Endothelial cell of umbilical vein (primary cell): ENCODE measurements around the gene XIAP. TPM values are rescaled to one million over a fixed set of nuclear protein-coding genes. Genes with fewer than 3 reads are reported as not detected.

Source experiments
- BruUV-seq: library from RNA; stranded (reverse); fragments of 400-500 nt; replicated peaks from 2 replicates; lab custom pipeline; 2021; lab: Mats Ljungman, UMichigan
- CTCF ChIA-PET: fragments of 300-600, 350-600 bp; sonication (Branson Sonifier 250); formaldehyde crosslinking; loops from one replicate; lab custom pipeline; 2021; ENCODE audit warnings: antibody characterized with exemption, inconsistent platforms; lab: Charles Lee
- POLR2A ChIA-PET: fragments of 300-600, 350-600 bp; sonication (Branson Sonifier 250); formaldehyde crosslinking; loops from one replicate; lab custom pipeline; 2021; ENCODE audit warnings: antibody characterized with exemption, inconsistent platforms; lab: Charles Lee
- DNase-seq: peaks from one replicate; pipeline ENCODE4 v3.0.0-alpha.2; 2011; ENCODE audit warnings: low read depth, low spot score
- FAIRE-seq: peaks from 2 replicates; lab custom pipeline; 2011; peaks lifted over from hg19 to GRCh38; lab: Jason Lieb, UNC
- H2AFZ ChIP-seq: 2 replicates; pipeline ENCODE4 v1.6.0; 2012; ENCODE audit warnings: low read depth, low read length, control low read depth, inconsistent platforms
- H3K27ac ChIP-seq: 2 replicates; pipeline ENCODE4 v1.5.1; 2011; ENCODE audit warnings: low read depth, mild to moderate bottlenecking, control low read depth, low read length, moderate library complexity; ENCODE audit not compliant: insufficient read depth
- H3K27me3 ChIP-seq, 2 experiments: 2 replicates each; pipeline versions ENCODE4 v1.6.0 to v1.6.1; 2011; ENCODE audit warnings: low read length in 2 of 2, mixed read lengths in 1 of 2; ENCODE audit not compliant: control insufficient read depth in 2 of 2, insufficient read depth in 2 of 2
- H3K36me3 ChIP-seq, 2 experiments: 2 replicates in 1 of 2; 3 replicates in 1 of 2; pipeline ENCODE4 v1.5.1; 2011; ENCODE audit warnings: low read length in 2 of 2, mild to moderate bottlenecking in 1 of 2, moderate library complexity in 1 of 2; ENCODE audit not compliant: control insufficient read depth in 2 of 2, insufficient read depth in 2 of 2; ENCODE audit errors: extremely low read depth in 1 of 2
- H3K4me1 ChIP-seq: 3 replicates; pipeline ENCODE4 v1.5.1; 2011; ENCODE audit warnings: mild to moderate bottlenecking, low read length; ENCODE audit not compliant: control insufficient read depth, insufficient read depth; ENCODE audit errors: extremely low read depth
- H3K4me2 ChIP-seq: 2 replicates; pipeline ENCODE4 v1.6.1; 2011; ENCODE audit warnings: low read length, control low read depth, mixed read lengths; ENCODE audit not compliant: insufficient read depth
- H3K4me3 ChIP-seq, 3 experiments: fragments of 200-600 bp in 1 of 3; sonication (generic), shearing (Covaris generic) in 1 of 3; replicated peaks in 1 of 3; 2 replicates each; pipeline ENCODE4 v1.5.1; 2011 to 2016; ENCODE audit warnings: control low read depth in 3 of 3, low read length in 3 of 3, mild to moderate bottlenecking in 2 of 3, inconsistent platforms in 1 of 3, low read depth in 1 of 3, moderate library complexity in 1 of 3; ENCODE audit not compliant: insufficient read depth in 1 of 3
- H3K79me2 ChIP-seq: 2 replicates; pipeline ENCODE4 v1.6.0; 2012; ENCODE audit warnings: low read length, inconsistent platforms; ENCODE audit not compliant: control insufficient read depth, insufficient read depth
- H3K9ac ChIP-seq: replicated peaks from 2 replicates; pipeline ENCODE3; 2011; ENCODE audit warnings: low read length, control low read depth; ENCODE audit not compliant: insufficient read depth; ENCODE audit errors: extremely low read depth
- H3K9me1 ChIP-seq: replicated peaks from 3 replicates; pipeline ENCODE4 v1.6.0; 2011; ENCODE audit warnings: mild to moderate bottlenecking, low read length; ENCODE audit not compliant: control insufficient read depth, insufficient read depth; ENCODE audit errors: extremely low read depth
- H3K9me3 ChIP-seq: replicated peaks from 2 replicates; pipeline ENCODE4 v1.5.1; 2012; ENCODE audit warnings: low read length, inconsistent platforms; ENCODE audit not compliant: control insufficient read depth, insufficient read depth
- H4K20me1 ChIP-seq: replicated peaks from 2 replicates; pipeline ENCODE3; 2011; ENCODE audit warnings: mild to moderate bottlenecking, low read length; ENCODE audit not compliant: control insufficient read depth, insufficient read depth; ENCODE audit errors: extremely low read depth
- FOS ChIP-seq: IDR thresholded peaks from 2 replicates; pipeline ENCODE4 v1.6.1; 2011; ENCODE audit warnings: mild to moderate bottlenecking, low read length, moderate library complexity, borderline replicate concordance; ENCODE audit not compliant: insufficient read depth
- GATA2 ChIP-seq: IDR thresholded peaks from 2 replicates; pipeline ENCODE4 v1.7.0; 2011; ENCODE audit warnings: low read depth, mild to moderate bottlenecking, moderate library complexity, mixed read lengths, low read length; ENCODE audit not compliant: insufficient read length, insufficient read depth
- JUN ChIP-seq: IDR thresholded peaks from 2 replicates; pipeline ENCODE4 v1.6.1; 2011; ENCODE audit warnings: borderline replicate concordance, low read depth; ENCODE audit not compliant: insufficient read length, insufficient read depth
- MAX ChIP-seq: IDR thresholded peaks from 2 replicates; pipeline ENCODE4 v1.6.1; 2011; ENCODE audit not compliant: insufficient read depth, insufficient read length
- MYC ChIP-seq: IDR thresholded peaks from one replicate; pipeline ENCODE4 v1.6.1; 2011; ENCODE audit warnings: mild to moderate bottlenecking, low read depth, low read length
- POLR2A ChIP-seq: IDR thresholded peaks from 2 replicates; pipeline ENCODE4 v1.6.1; 2012; ENCODE audit warnings: low read depth, mild to moderate bottlenecking, control low read depth, low read length
- dilution Hi-C: fragments of 300-500 bp; cut with MboI; formaldehyde crosslinking; loops from one replicate; pipeline ENCODE4 v1.15.0; 2019; ENCODE audit warnings: low sequenced_read_pairs; ENCODE audit not compliant: extremely low pct_ligation_motif_present
- intact Hi-C: fragments of 100-400 bp; cut with micrococcal nuclease; formaldehyde crosslinking; loops from one replicate; pipeline ENCODE4 v1.10.0; 2022
- polyA plus RNA-seq, 4 experiments: library from polyadenylated mRNA; depleted of rRNA in 3 of 4; stranded (reverse) in 3 of 4; unstranded in 1 of 4; fragments of >200 nt; gene quantifications; 2 replicates each; pipeline versions ENCODE4 v1.2.1 to v1.2.3, GENCODE V29; 2011 to 2012; ENCODE audit warnings: missing spikeins in 1 of 4
- total RNA-seq: library from RNA; stranded (reverse); gene quantifications from 2 replicates; pipeline ENCODE4 v1.2.3, GENCODE V29; 2021

The XIAP gene
- total and polyA plus RNA-seq, 2 donors (not counting 3 experiments of a cell fraction or from before 2014, with no cell fraction given) = 8.1 to 38.3 TPM

- H3K4me2 ChIP-seq = no peak overlapping the region
- CTCF ChIA-PET = no interaction called here
Observed at GRCh38 chrX:123846577-123847038, 13.2 kb upstream of the XIAP start.

GRCh38 chrX:123847056-123847455 lies 12.8 kb upstream of the XIAP start:
- POLR2A ChIA-PET = no interaction called here
- TF ChIP-seq MYC (no peak), FOS (no peak), POLR2A (no peak), MAX (no peak)
- Histone ChIP-seq H3K4me1 (no peaks in the 10 kb centered on the region), H3K79me2 (no peaks in the 10 kb centered on the region), H2AFZ (no peak overlapping the region), H3K9me1 (no peaks in the 10 kb centered on the region), H3K27ac (no peak overlapping the region), H3K4me3 (no peak overlapping the region), H3K4me2 (no peak overlapping the region), H3K9ac (no peak overlapping the region), H4K20me1 (no peaks in the 10 kb centered on the region), H3K9me3 (no peaks in the 10 kb centered on the region), H3K36me3 (no peaks in the 10 kb centered on the region), H3K27me3 (no peaks in the 10 kb centered on the region)
- CTCF ChIA-PET = no interaction called here
- FAIRE-seq (no peak), DNase-seq (no peak)
- intact Hi-C loops = no loop called here
- no TSS peak for BruUV-seq
- dilution Hi-C loops = no loop called here

More at GRCh38 chrX:123846577-123847038, 13.2 kb upstream of the XIAP start:
- H2AFZ ChIP-seq = no peak overlapping the region
- BruUV-seq = no TSS peak
- no peak for DNase-seq
- dilution Hi-C loops = no loop called here
- no peaks in the 10 kb centered on the region for H3K36me3 ChIP-seq
- H3K4me1 ChIP-seq = no peaks in the 10 kb centered on the region
- POLR2A ChIA-PET = no interaction called here
- H3K9me1 ChIP-seq = no peaks in the 10 kb centered on the region
- H3K4me3 ChIP-seq = no peak overlapping the region
- peak; percentile 68 for FAIRE-seq
- H3K79me2 ChIP-seq = no peaks in the 10 kb centered on the region
- no peak overlapping the region for H3K9ac ChIP-seq
- no peak for TF ChIP-seq JUN
- TF ChIP-seq FOS = no peak
- no peak for TF ChIP-seq GATA2
- H3K9me3 ChIP-seq = no peaks in the 10 kb centered on the region
- H3K27ac ChIP-seq = no peak overlapping the region
- H4K20me1 ChIP-seq = no peaks in the 10 kb centered on the region
- intact Hi-C loops = no loop called here
- no peaks in the 10 kb centered on the region for H3K27me3 ChIP-seq
